H7 (cell line): ENCODE results near the gene ZNF384. TPM values are rescaled to one million over a fixed set of nuclear protein-coding genes. Genes with fewer than 3 reads are reported as not detected.
A peak's percentile ranks its signal among the peaks of the same experiment; 100 is the strongest.

Source experiments
- DNase-seq: peaks from one replicate; pipeline ENCODE4 v3.0.0; 2012
- H3K27me3 ChIP-seq: 2 replicates; pipeline ENCODE4 v1.6.0; 2011; ENCODE audit warnings: mild to moderate bottlenecking, low read length; ENCODE audit not compliant: control insufficient read depth, insufficient read depth
- H3K36me3 ChIP-seq: replicated peaks from 2 replicates; pipeline ENCODE4 v1.5.1; 2011; ENCODE audit warnings: low read length; ENCODE audit not compliant: control insufficient read depth, insufficient read depth
- H3K4me3 ChIP-seq: 2 replicates; pipeline ENCODE4 v1.5.1; 2011; ENCODE audit warnings: low read depth, mild to moderate bottlenecking, control low read depth, low read length, moderate library complexity; ENCODE audit not compliant: insufficient read depth
- total RNA-seq: library from RNA; depleted of rRNA; stranded (reverse); fragments of >200 nt; shearing (Covaris generic); gene quantifications from 2 replicates; pipeline ENCODE4 v1.2.3, GENCODE V29; 2014; rRNA removed

The ZNF384 gene
- total RNA-seq, 1 experiment from 2014 or later, result 34.4 TPM

GRCh38 chr12:6632026-6632983, 56.9 kb downstream of the ZNF384 start:
- Histone ChIP-seq H3K27me3 (no peaks in the 10 kb centered on the region), H3K4me3 (no peak overlapping the region), H3K36me3 (no peaks in the 10 kb centered on the region)
- DNase-seq, result no peak

- H3K27me3 ChIP-seq, result no peaks in the 10 kb centered on the region
- DNase-seq, result no peak
- no peak overlapping the region for H3K4me3 ChIP-seq
- H3K36me3 ChIP-seq, result no peaks in the 10 kb centered on the region
Measured at GRCh38 chr12:6631549-6631961, 57.6 kb downstream of the ZNF384 start.

- Histone ChIP-seq H3K36me3 (no peaks in the 10 kb centered on the region), H3K4me3 (no peak overlapping the region), H3K27me3 (no peaks in the 10 kb centered on the region)
- no peak for DNase-seq
Measured at GRCh38 chr12:6630736-6631135, 58.4 kb downstream of the ZNF384 start.

GRCh38 chr12:6627616-6628015, 61.6 kb downstream of the ZNF384 start:
- H3K27me3 ChIP-seq, result no peaks in the 10 kb centered on the region
- H3K4me3 ChIP-seq, result no peak overlapping the region
- DNase-seq, result no peak
- H3K36me3 ChIP-seq, result no peaks in the 10 kb centered on the region

- H3K27me3 ChIP-seq, result no peaks in the 10 kb centered on the region
- H3K4me3 ChIP-seq, result no peak overlapping the region
- DNase-seq, result no peak
- H3K36me3 ChIP-seq, result no peaks in the 10 kb centered on the region
Measured at GRCh38 chr12:6626654-6627283, 62.4 kb downstream of the ZNF384 start.

- DNase-seq, result no peak
- Histone ChIP-seq H3K36me3 (no peaks in the 10 kb centered on the region), H3K4me3 (no peak overlapping the region), H3K27me3 (peaks cover 17% of the 10 kb centered on the region)
Measured at GRCh38 chr12:6620885-6621274, 68.3 kb downstream of the ZNF384 start.

GRCh38 chr12:6620137-6620884, 68.9 kb downstream of the ZNF384 start:
- Histone ChIP-seq H3K27me3 (peaks cover 17% of the 10 kb centered on the region), H3K4me3 (peak overlapping the region; percentile 37), H3K36me3 (no peaks in the 10 kb centered on the region)
- peak; percentile 93 for DNase-seq

- Histone ChIP-seq H3K27me3 (peaks cover 17% of the 10 kb centered on the region), H3K4me3 (no peak overlapping the region), H3K36me3 (no peaks in the 10 kb centered on the region)
- DNase-seq, result no peak
Measured at GRCh38 chr12:6618483-6619225, 70.5 kb downstream of the ZNF384 start.

Other genes starting within 250 kb of the ZNF384 start
- not detected in 2 replicates for gene CD27, start 244.4 kb downstream of the ZNF384 start, total RNA-seq
- gene TAPBPL, start 237.3 kb downstream of the ZNF384 start, total RNA-seq, result 0.62 and 1.0 TPM in 2 replicates
- gene VAMP1, start 218.7 kb downstream of the ZNF384 start, total RNA-seq, result 23.9 and 26.8 TPM in 2 replicates
- gene MRPL51, start 196.1 kb downstream of the ZNF384 start, total RNA-seq, result 137 and 145 TPM in 2 replicates
- gene NCAPD2, start 195.3 kb downstream of the ZNF384 start, total RNA-seq, result 104 and 113 TPM in 2 replicates
- 6,920 and 8,270 TPM in 2 replicates for gene GAPDH, start 154.9 kb downstream of the ZNF384 start, total RNA-seq
- 15.1 and 18.2 TPM in 2 replicates for gene IFFO1, start 133.3 kb downstream of the ZNF384 start, total RNA-seq
- gene NOP2, start 121.1 kb downstream of the ZNF384 start, total RNA-seq, result 64.2 and 68.8 TPM in 2 replicates
- 236 and 245 TPM in 2 replicates for gene CHD4, start 82.0 kb downstream of the ZNF384 start, total RNA-seq
- gene LPAR5, start 53.4 kb downstream of the ZNF384 start, total RNA-seq, result 0.04 TPM in 1 of 2 replicates, not detected in the other
- 0.80 and 3.6 TPM in 2 replicates for gene ACRBP, start 41.9 kb downstream of the ZNF384 start, total RNA-seq
- gene ING4, start 26.3 kb downstream of the ZNF384 start, total RNA-seq, result 26.9 and 31.2 TPM in 2 replicates
- 0.42 and 1.4 TPM in 2 replicates for gene PIANP, start 11.4 kb upstream of the ZNF384 start, total RNA-seq
- gene COPS7A, start 34.7 kb upstream of the ZNF384 start, total RNA-seq, result 72.1 and 77.6 TPM in 2 replicates
- 293 and 322 TPM in 2 replicates for gene MLF2, start 63.8 kb upstream of the ZNF384 start, total RNA-seq
- 237 and 270 TPM in 2 replicates for gene PTMS, start 77.0 kb upstream of the ZNF384 start, total RNA-seq
- gene LAG3, start 83.1 kb upstream of the ZNF384 start, total RNA-seq, result 0.35 and 2.0 TPM in 2 replicates
- gene CD4, start 100.2 kb upstream of the ZNF384 start, total RNA-seq, result 0.66 and 0.81 TPM in 2 replicates
- 5.4 and 7.0 TPM in 2 replicates for gene GPR162, start 132.4 kb upstream of the ZNF384 start, total RNA-seq
- gene P3H3, start 139.0 kb upstream of the ZNF384 start, total RNA-seq, result 38.0 and 46.9 TPM in 2 replicates
- 1.5 and 5.5 TPM in 2 replicates for gene GNB3, start 151.6 kb upstream of the ZNF384 start, total RNA-seq
- 85.6 and 115 TPM in 2 replicates for gene CDCA3, start 161.9 kb upstream of the ZNF384 start, total RNA-seq
- gene USP5, start 162.8 kb upstream of the ZNF384 start, total RNA-seq, result 103 and 112 TPM in 2 replicates
- gene TPI1, start 178.2 kb upstream of the ZNF384 start, total RNA-seq, result 1,353 and 1,607 TPM in 2 replicates
- 28.7 and 29.4 TPM in 2 replicates for gene SPSB2, start 183.9 kb upstream of the ZNF384 start, total RNA-seq
- 4.6 and 5.7 TPM in 2 replicates for gene LRRC23, start 215.4 kb upstream of the ZNF384 start, total RNA-seq
- gene ENO2, start 225.2 kb upstream of the ZNF384 start, total RNA-seq, result 47.4 and 59.0 TPM in 2 replicates
- gene ATN1, start 238.6 kb upstream of the ZNF384 start, total RNA-seq, result 11.4 and 13.4 TPM in 2 replicates